ENCODE data around the gene CASZ1. TPM values are rescaled to one million over a fixed set of nuclear protein-coding genes. Genes with fewer than 3 reads are reported as not detected.

The CASZ1 gene
- total and polyA plus RNA-seq, 2 donors (not counting 1 experiment from before 2014, with no cell fraction given), result 0.34 to 0.50 TPM

GRCh38 chr1:10591010-10591409 is 205.4 kb downstream of the CASZ1 start:
- H3K9ac ChIP-seq (ENCODE audit: insufficient read depth, low read length), result no peak overlapping the region
- no peak overlapping the region for H3K27ac ChIP-seq (ENCODE audit: insufficient read depth, low read length)
- H3K9me3 ChIP-seq (ENCODE audit: control insufficient read depth, insufficient read depth, low read depth, low read length), result no peaks in the 10 kb centered on the region
- H3K79me2 ChIP-seq (ENCODE audit: control insufficient read depth, insufficient read depth, low read length), result no peaks in the 10 kb centered on the region
- DNase-seq (ENCODE audit: low read depth in 2 of 2), result peak in 1 of 2 donors; percentile 15
- no peak overlapping the region for H3K4me2 ChIP-seq (ENCODE audit: extremely low read depth, insufficient read depth, low read length)
- H2AFZ ChIP-seq (ENCODE audit: low read length), result no peak overlapping the region
- H3K4me3 ChIP-seq (replicated peaks in 1 of 4; ENCODE audit: control extremely low read depth in 1 of 4, insufficient read depth in 1 of 4, low read depth in 3 of 4, low read length in 4 of 4), result no peak overlapping the region
- no peaks in the 10 kb centered on the region for H3K36me3 ChIP-seq (ENCODE audit: control insufficient read depth, insufficient read depth, low read length)
- H4K20me1 ChIP-seq (ENCODE audit: control insufficient read depth, extremely low read depth, insufficient read depth, low read length), result no peaks in the 10 kb centered on the region
- TF ChIP-seq EZH2 (IDR thresholded peaks at IDR 0.05; ENCODE audit: low read length, missing control alignments), result no peak
- TF ChIP-seq CTCF (conservative IDR thresholded peaks at IDR 0.05 in 1 of 2, IDR thresholded peaks at IDR 0.05 in 1 of 2; ENCODE audit: low read depth in 1 of 2, low read length in 2 of 2), result no peak
- no peaks in the 10 kb centered on the region for H3K27me3 ChIP-seq (ENCODE audit: control insufficient read depth, insufficient read depth, low read length)
- H3K4me1 ChIP-seq (ENCODE audit: control insufficient read depth, extremely low read depth, insufficient read depth, low read length), result no peaks in the 10 kb centered on the region

DNA sequence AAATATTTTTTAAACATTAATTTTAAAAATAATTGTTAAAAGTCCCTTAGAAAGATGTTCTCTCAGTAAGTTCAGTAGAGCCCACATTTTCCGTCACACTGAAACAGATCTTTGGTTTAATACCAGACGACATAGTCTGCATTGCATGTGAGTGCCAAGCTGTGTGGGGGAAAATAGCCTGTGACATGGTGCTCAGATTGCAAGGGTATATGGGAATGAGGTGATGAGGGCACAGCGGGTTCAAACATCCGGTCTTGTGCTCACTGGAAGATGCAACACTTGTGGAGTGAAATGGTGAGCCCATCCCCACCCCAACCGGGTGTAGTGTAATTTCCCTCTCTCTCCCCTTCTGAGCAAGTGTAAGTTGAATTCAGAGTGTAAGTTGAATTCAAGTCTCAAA is 207.4 kb downstream of the CASZ1 start:
- H3K79me2 ChIP-seq (ENCODE audit: control insufficient read depth, insufficient read depth, low read length), result no peaks in the 10 kb centered on the region

GRCh38 chr1:10588640-10589039 is 207.8 kb downstream of the CASZ1 start:
- no peak overlapping the region for H3K9ac ChIP-seq (ENCODE audit: insufficient read depth, low read length)
- no peak overlapping the region for H2AFZ ChIP-seq (ENCODE audit: low read length)
- no peaks in the 10 kb centered on the region for H3K9me3 ChIP-seq (ENCODE audit: control insufficient read depth, insufficient read depth, low read depth, low read length)
- TF ChIP-seq EZH2 (IDR thresholded peaks at IDR 0.05; ENCODE audit: low read length, missing control alignments), result no peak
- TF ChIP-seq CTCF (conservative IDR thresholded peaks at IDR 0.05 in 1 of 2, IDR thresholded peaks at IDR 0.05 in 1 of 2; ENCODE audit: low read depth in 1 of 2, low read length in 2 of 2), result no peak
- H3K27me3 ChIP-seq (ENCODE audit: control insufficient read depth, insufficient read depth, low read length), result no peaks in the 10 kb centered on the region
- no peak overlapping the region for H3K4me3 ChIP-seq (replicated peaks in 1 of 4; ENCODE audit: control extremely low read depth in 1 of 4, insufficient read depth in 1 of 4, low read depth in 3 of 4, low read length in 4 of 4)
- no peak overlapping the region for H3K27ac ChIP-seq (ENCODE audit: insufficient read depth, low read length)
- H3K4me1 ChIP-seq (ENCODE audit: control insufficient read depth, extremely low read depth, insufficient read depth, low read length), result no peaks in the 10 kb centered on the region
- no peak for DNase-seq (ENCODE audit: low read depth in 2 of 2)
- no peaks in the 10 kb centered on the region for H3K36me3 ChIP-seq (ENCODE audit: control insufficient read depth, insufficient read depth, low read length)
- no peaks in the 10 kb centered on the region for H3K79me2 ChIP-seq (ENCODE audit: control insufficient read depth, insufficient read depth, low read length)
- H4K20me1 ChIP-seq (ENCODE audit: control insufficient read depth, extremely low read depth, insufficient read depth, low read length), result no peaks in the 10 kb centered on the region
- no peak overlapping the region for H3K4me2 ChIP-seq (ENCODE audit: extremely low read depth, insufficient read depth, low read length)

More for the DNA sequence above, 207.4 kb downstream of the CASZ1 start:
- H3K9me3 ChIP-seq (ENCODE audit: control insufficient read depth, insufficient read depth, low read depth, low read length), result no peaks in the 10 kb centered on the region
- no peaks in the 10 kb centered on the region for H3K27me3 ChIP-seq (ENCODE audit: control insufficient read depth, insufficient read depth, low read length)
- H2AFZ ChIP-seq (ENCODE audit: low read length), result no peak overlapping the region
- H3K9ac ChIP-seq (ENCODE audit: insufficient read depth, low read length), result no peak overlapping the region
- DNase-seq (ENCODE audit: low read depth in 2 of 2), result no peak
- no peak overlapping the region for H3K4me2 ChIP-seq (ENCODE audit: extremely low read depth, insufficient read depth, low read length)
- TF ChIP-seq EZH2 (IDR thresholded peaks at IDR 0.05; ENCODE audit: low read length, missing control alignments) (no peak), CTCF (conservative IDR thresholded peaks at IDR 0.05 in 1 of 2, IDR thresholded peaks at IDR 0.05 in 1 of 2; ENCODE audit: low read depth in 1 of 2, low read length in 2 of 2) (no peak)
- H3K36me3 ChIP-seq (ENCODE audit: control insufficient read depth, insufficient read depth, low read length), result no peaks in the 10 kb centered on the region
- H3K4me1 ChIP-seq (ENCODE audit: control insufficient read depth, extremely low read depth, insufficient read depth, low read length), result no peaks in the 10 kb centered on the region
- no peak overlapping the region for H3K4me3 ChIP-seq (replicated peaks in 1 of 4; ENCODE audit: control extremely low read depth in 1 of 4, insufficient read depth in 1 of 4, low read depth in 3 of 4, low read length in 4 of 4)
- H4K20me1 ChIP-seq (ENCODE audit: control insufficient read depth, extremely low read depth, insufficient read depth, low read length), result no peaks in the 10 kb centered on the region
- no peak overlapping the region for H3K27ac ChIP-seq (ENCODE audit: insufficient read depth, low read length)

Other genes with a start within 250 kb of the CASZ1 start
- 81.4 and 97.1 TPM in 2 replicates for gene TARDBP, start 216.0 kb upstream of the CASZ1 start, total RNA-seq
- gene TARDBP, start 216.0 kb upstream of the CASZ1 start, polyA plus RNA-seq, result 161 and 167 TPM in 2 replicates